Measurements from ENCODE around the gene ZCWPW1. TPM values are rescaled to one million over a fixed set of nuclear protein-coding genes. Genes with fewer than 3 reads are reported as not detected.
"Not testable (repeated sequence)": the region's sequence is repeated elsewhere in the genome, so short reads cannot be mapped to it uniquely, and the experiment has no call there.

The ZCWPW1 gene
- total and polyA plus RNA-seq, 5 donors, result 3.5 to 5.3 (median 4.6) TPM

GRCh38 chr7:100358027-100358856 is 70.3 kb downstream of the ZCWPW1 start, which contains the start of gene PILRB:
Gene PILRB, plus strand, starts transcription at chr7:100358117. Its CDS starts 186 bp downstream, at chr7:100358303.
- H3K9me3 ChIP-seq (ENCODE audit: control insufficient read depth, low read length), result no peaks in the 10 kb centered on the region
- ATAC-seq, result no peak
- DNase-seq, result peak in 1 of 3 donors; percentile 16
- H3K27me3 ChIP-seq (ENCODE audit: control insufficient read depth, insufficient read depth), result no peaks in the 10 kb centered on the region
- H3K4me3 ChIP-seq (ENCODE audit: low read length), result no peak within 1 kb of the TSS
- no peak within 1 kb of the TSS for H3K27ac ChIP-seq (ENCODE audit: low read length)
- no peaks in the 10 kb centered on the region for H3K4me1 ChIP-seq (ENCODE audit: control insufficient read depth, insufficient read depth, low read length)
- 85% methylated on average over 11 of the region's 11 CpGs for WGBS
- intact Hi-C loops (cut with DNase I), result no loop called here

- H3K27me3 ChIP-seq (ENCODE audit: control insufficient read depth, insufficient read depth), result no peaks in the 10 kb centered on the region
- H3K9me3 ChIP-seq (ENCODE audit: control insufficient read depth, low read length), result no peaks in the 10 kb centered on the region
- no peak for DNase-seq
- WGBS, result 94% methylated on average over 6 of the region's 6 CpGs
- ATAC-seq, result no peak
- H3K4me1 ChIP-seq (ENCODE audit: control insufficient read depth, insufficient read depth, low read length), result no peaks in the 10 kb centered on the region
- no peak overlapping the region for H3K4me3 ChIP-seq (ENCODE audit: low read length)
- intact Hi-C loops (cut with DNase I), result no loop called here
- no peak overlapping the region for H3K27ac ChIP-seq (ENCODE audit: low read length)
These were observed 71.4 kb downstream of the ZCWPW1 start for GRCh38 chr7:100357131-100357561.

- Histone ChIP-seq H3K4me1 (ENCODE audit: control insufficient read depth, insufficient read depth, low read length) (no peaks in the 10 kb centered on the region), H3K27me3 (ENCODE audit: control insufficient read depth, insufficient read depth) (no peaks in the 10 kb centered on the region), H3K27ac (ENCODE audit: low read length) (no peak overlapping the region), H3K4me3 (ENCODE audit: low read length) (no peak overlapping the region), H3K9me3 (ENCODE audit: control insufficient read depth, low read length) (no peaks in the 10 kb centered on the region)
- WGBS, result 82% methylated on average over 8 of the region's 8 CpGs
- DNase-seq (no peak), ATAC-seq (no peak)
- intact Hi-C loops (cut with DNase I), result no loop called here
These were observed 72.0 kb downstream of the ZCWPW1 start for GRCh38 chr7:100356416-100357068.

GRCh38 chr7:100353685-100354330 is 74.7 kb downstream of the ZCWPW1 start:
- Histone ChIP-seq H3K4me1 (ENCODE audit: control insufficient read depth, insufficient read depth, low read length) (no peaks in the 10 kb centered on the region), H3K27me3 (ENCODE audit: control insufficient read depth, insufficient read depth) (no peaks in the 10 kb centered on the region), H3K9me3 (ENCODE audit: control insufficient read depth, low read length) (no peaks in the 10 kb centered on the region), H3K27ac (ENCODE audit: low read length) (no peak overlapping the region), H3K4me3 (ENCODE audit: low read length) (no peak overlapping the region)
- DNase-seq, result no peak
- intact Hi-C loops (cut with DNase I), result no loop called here
- WGBS, result 87% methylated on average over 6 of the region's 6 CpGs
- no peak for ATAC-seq

GRCh38 chr7:100352984-100353684 is 75.4 kb downstream of the ZCWPW1 start:
- DNase-seq, result no peak
- Histone ChIP-seq H3K4me1 (ENCODE audit: control insufficient read depth, insufficient read depth, low read length) (no peaks in the 10 kb centered on the region), H3K27me3 (ENCODE audit: control insufficient read depth, insufficient read depth) (no peaks in the 10 kb centered on the region), H3K9me3 (ENCODE audit: control insufficient read depth, low read length) (no peaks in the 10 kb centered on the region), H3K4me3 (ENCODE audit: low read length) (no peak overlapping the region), H3K27ac (ENCODE audit: low read length) (no peak overlapping the region)
- intact Hi-C loops (cut with DNase I), result no loop called here
- ATAC-seq, result peak in 1 of 2 donors; percentile 5
- WGBS, result 92% methylated on average over 16 of the region's 16 CpGs

- H3K4me3 ChIP-seq (ENCODE audit: low read length); ATAC-seq; intact Hi-C loops (cut with DNase I); H3K27me3 ChIP-seq (ENCODE audit: control insufficient read depth, insufficient read depth); H3K27ac ChIP-seq (ENCODE audit: low read length); H3K4me1 ChIP-seq (ENCODE audit: control insufficient read depth, insufficient read depth, low read length); H3K9me3 ChIP-seq (ENCODE audit: control insufficient read depth, low read length); DNase-seq: not testable (repeated sequence)
- WGBS, result 87% methylated on average over 18 of the region's 18 CpGs
These were observed 76.2 kb downstream of the ZCWPW1 start for GRCh38 chr7:100352230-100352781.

GRCh38 chr7:100351657-100352058 is 76.8 kb downstream of the ZCWPW1 start:
- no peaks in the 10 kb centered on the region for H3K4me1 ChIP-seq (ENCODE audit: control insufficient read depth, insufficient read depth, low read length)
- H3K9me3 ChIP-seq (ENCODE audit: control insufficient read depth, low read length), result no peaks in the 10 kb centered on the region
- intact Hi-C loops (cut with DNase I), result no loop called here
- WGBS, result 88% methylated on average over 6 of the region's 6 CpGs
- no peak overlapping the region for H3K27ac ChIP-seq (ENCODE audit: low read length)
- H3K4me3 ChIP-seq (ENCODE audit: low read length), result no peak overlapping the region
- DNase-seq, result no peak
- H3K27me3 ChIP-seq (ENCODE audit: control insufficient read depth, insufficient read depth), result no peaks in the 10 kb centered on the region
- ATAC-seq, result no peak

Other genes starting within 250 kb of the ZCWPW1 start
- not detected for gene PVRIG, start 208.8 kb downstream of the ZCWPW1 start, total RNA-seq
- 0.07 TPM for gene PVRIG, start 208.8 kb downstream of the ZCWPW1 start, polyA plus RNA-seq
- not detected for gene SPDYE3, start 121.0 kb downstream of the ZCWPW1 start, total RNA-seq
- gene SPDYE3, start 121.0 kb downstream of the ZCWPW1 start, polyA plus RNA-seq, result 0.20 TPM
- 10 to 100 TPM; 13.2 to 15.6 (median 13.7) TPM for gene PILRB, start 70.6 kb downstream of the ZCWPW1 start, total RNA-seq
- 18.1 TPM for gene PILRB, start 70.6 kb downstream of the ZCWPW1 start, polyA plus RNA-seq
- 1 to 10 TPM; 3.9 to 5.3 (median 4.9) TPM for gene PILRA, start 55.2 kb downstream of the ZCWPW1 start, total RNA-seq
- gene PILRA, start 55.2 kb downstream of the ZCWPW1 start, polyA plus RNA-seq, result 2.3 TPM
- gene MEPCE, start 1.1 kb upstream of the ZCWPW1 start, total RNA-seq, result 10 to 100 TPM; 18.7 to 24.6 (median 23.2) TPM
- gene MEPCE, start 1.1 kb upstream of the ZCWPW1 start, polyA plus RNA-seq, result 20.4 TPM
- 10 to 100 TPM; 14.8 to 17.7 (median 16.5) TPM for gene PPP1R35, start 7.8 kb upstream of the ZCWPW1 start, total RNA-seq
- 20.3 TPM for gene PPP1R35, start 7.8 kb upstream of the ZCWPW1 start, polyA plus RNA-seq
- under 1 TPM in 1 of 4 donors, not detected in 3; 0.44 TPM for gene SPACDR, start 35.6 kb upstream of the ZCWPW1 start, total RNA-seq
- gene SPACDR, start 35.6 kb upstream of the ZCWPW1 start, polyA plus RNA-seq, result 0.11 TPM
- 10 to 100 TPM; 36.7 to 63.6 (median 48.6) TPM for gene TSC22D4, start 50.5 kb upstream of the ZCWPW1 start, total RNA-seq
- 61.2 TPM for gene TSC22D4, start 50.5 kb upstream of the ZCWPW1 start, polyA plus RNA-seq
- gene NYAP1, start 55.2 kb upstream of the ZCWPW1 start, total RNA-seq, result 1 to 10 TPM in 1 of 4 donors, under 1 TPM in 3; 0.39 to 1.1 (median 0.65) TPM
- 0.79 TPM for gene NYAP1, start 55.2 kb upstream of the ZCWPW1 start, polyA plus RNA-seq
- gene AGFG2, start 110.5 kb upstream of the ZCWPW1 start, total RNA-seq, result 10 to 100 TPM; 18.4 to 26.3 (median 23.1) TPM
- gene AGFG2, start 110.5 kb upstream of the ZCWPW1 start, polyA plus RNA-seq, result 17.3 TPM
- gene SAP25, start 145.2 kb upstream of the ZCWPW1 start, total RNA-seq, result 1 to 10 TPM in 2 of 4 donors, under 1 TPM in 1, not detected in 1; 0.81 to 1.4 (median 1.3) TPM
- 0.79 TPM for gene SAP25, start 145.2 kb upstream of the ZCWPW1 start, polyA plus RNA-seq
- 10 to 100 TPM; 29.0 to 36.0 (median 32.4) TPM for gene LRCH4, start 157.4 kb upstream of the ZCWPW1 start, total RNA-seq
- 33.4 TPM for gene LRCH4, start 157.4 kb upstream of the ZCWPW1 start, polyA plus RNA-seq
- gene FBXO24, start 157.6 kb upstream of the ZCWPW1 start, total RNA-seq, result 1 to 10 TPM in 1 of 4 donors, under 1 TPM in 2, not detected in 1; 0.74 to 1.0 (median 0.76) TPM
- 0.27 TPM for gene FBXO24, start 157.6 kb upstream of the ZCWPW1 start, polyA plus RNA-seq
- 10 to 100 TPM; 44.0 to 81.7 (median 57.4) TPM for gene PCOLCE, start 173.7 kb upstream of the ZCWPW1 start, total RNA-seq
- 41.2 TPM for gene PCOLCE, start 173.7 kb upstream of the ZCWPW1 start, polyA plus RNA-seq
- 10 to 100 TPM; 11.1 to 13.7 (median 11.9) TPM for gene MOSPD3, start 183.8 kb upstream of the ZCWPW1 start, total RNA-seq
- 13.8 TPM for gene MOSPD3, start 183.8 kb upstream of the ZCWPW1 start, polyA plus RNA-seq
- gene TFR2, start 212.8 kb upstream of the ZCWPW1 start, total RNA-seq, result under 1 TPM in 3 of 4 donors, not detected in 1; 0.25 to 0.41 (median 0.26) TPM
- 0.14 TPM for gene TFR2, start 212.8 kb upstream of the ZCWPW1 start, polyA plus RNA-seq
- not detected for gene ACTL6B, start 227.7 kb upstream of the ZCWPW1 start, total RNA-seq
- not detected for gene ACTL6B, start 227.7 kb upstream of the ZCWPW1 start, polyA plus RNA-seq
- gene GNB2, start 245.0 kb upstream of the ZCWPW1 start, total RNA-seq, result 100 to 1,000 TPM; 128 to 160 (median 132) TPM
- 115 TPM for gene GNB2, start 245.0 kb upstream of the ZCWPW1 start, polyA plus RNA-seq

Measured in right cardiac atrium (tissue), 5 donors.